DMS114 treated with DMSO at 0.1 percent for 48 hours (cell line): Measurements from ENCODE around the gene POLA2.
"Not testable (repeated sequence)": the region's sequence is repeated elsewhere in the genome, so short reads cannot be mapped to it uniquely, and the experiment has no call there.

Experiments used
- DNase-seq: peaks from one replicate; lab custom pipeline; 2025; ENCODE audit not compliant: unreplicated experiment; lab: John Stamatoyannopoulos, UW

Gene POLA2

DNA sequence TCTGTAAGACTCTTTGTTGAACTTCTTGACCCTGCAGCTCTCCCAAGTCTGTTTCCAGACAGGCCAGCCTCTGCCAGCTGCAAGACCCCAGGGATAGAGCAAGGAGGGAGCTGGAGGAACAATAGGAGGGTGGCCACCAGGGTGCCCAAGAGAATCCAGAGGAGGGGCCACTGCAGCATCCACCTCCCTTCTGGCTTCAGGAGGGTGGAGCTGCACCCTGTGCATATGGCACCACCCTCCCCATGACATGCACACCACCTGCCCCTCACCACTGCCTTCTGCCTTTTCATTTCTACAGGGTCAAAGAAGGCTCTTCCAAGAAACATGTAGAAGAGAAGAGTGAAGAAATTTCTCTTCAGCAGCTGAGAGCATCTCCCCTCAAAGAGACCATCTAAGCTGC is 20.1 kb upstream of the POLA2 start:
- no peak for DNase-seq

DNA sequence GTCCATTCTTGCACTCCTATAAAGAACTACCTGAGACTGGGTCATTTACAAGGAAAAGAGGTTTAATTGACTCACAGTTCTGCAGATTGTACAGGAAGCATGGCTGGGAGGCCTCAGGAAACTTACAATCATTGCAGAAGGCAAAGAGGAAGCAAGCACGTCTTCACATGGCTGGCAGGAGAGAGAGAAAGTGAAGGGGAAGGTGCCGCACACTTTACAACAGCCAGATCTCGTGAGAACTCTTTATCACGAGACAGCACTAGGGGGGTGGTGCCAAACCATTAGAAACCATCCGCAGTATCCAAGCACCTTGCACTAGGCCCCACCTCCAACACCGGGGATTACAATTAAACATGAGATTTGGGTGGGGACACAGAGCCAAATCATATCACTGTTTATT is 19.4 kb upstream of the POLA2 start:
- DNase-seq: no peak

DNA sequence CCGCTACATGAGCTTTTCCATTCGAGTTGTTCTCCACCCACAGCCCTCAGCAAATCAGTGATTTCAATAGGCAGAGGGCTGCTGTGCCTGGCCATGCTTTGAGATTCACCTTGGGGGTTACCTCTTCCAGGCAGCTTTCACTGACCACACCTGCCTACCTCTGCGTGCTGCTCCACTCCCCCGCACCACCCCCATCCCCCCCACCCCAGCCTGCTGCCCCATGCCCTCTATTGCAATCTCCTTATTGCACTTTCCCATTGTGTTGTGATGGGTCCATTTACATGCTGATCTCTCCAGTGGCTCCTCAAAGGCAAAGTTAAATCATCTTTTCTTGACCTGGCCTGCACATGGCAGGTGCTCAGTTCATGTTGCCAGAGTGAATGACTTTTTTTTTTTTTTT is 18.0 kb upstream of the POLA2 start:
- DNase-seq: no peak

DNA sequence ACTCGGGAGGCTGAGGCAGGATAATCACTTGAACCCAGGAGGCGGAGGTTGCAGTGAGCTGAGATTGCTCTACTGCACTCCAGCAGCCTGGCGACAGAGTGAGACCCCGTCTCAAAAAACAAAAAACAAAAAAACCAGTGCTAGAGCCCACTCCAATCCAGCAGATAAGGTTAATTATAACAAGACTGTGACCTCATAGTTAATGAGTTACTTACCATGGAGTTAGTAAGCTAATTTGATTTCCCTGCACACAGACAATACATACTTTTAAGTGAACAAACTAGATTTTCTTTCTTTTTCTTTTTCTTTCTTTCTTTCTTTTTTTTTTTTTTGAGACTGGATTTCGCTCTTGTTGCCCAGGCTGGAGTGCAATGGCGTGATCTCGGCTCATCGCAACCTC is 16.7 kb upstream of the POLA2 start:
- DNase-seq: not testable (repeated sequence)

DNA sequence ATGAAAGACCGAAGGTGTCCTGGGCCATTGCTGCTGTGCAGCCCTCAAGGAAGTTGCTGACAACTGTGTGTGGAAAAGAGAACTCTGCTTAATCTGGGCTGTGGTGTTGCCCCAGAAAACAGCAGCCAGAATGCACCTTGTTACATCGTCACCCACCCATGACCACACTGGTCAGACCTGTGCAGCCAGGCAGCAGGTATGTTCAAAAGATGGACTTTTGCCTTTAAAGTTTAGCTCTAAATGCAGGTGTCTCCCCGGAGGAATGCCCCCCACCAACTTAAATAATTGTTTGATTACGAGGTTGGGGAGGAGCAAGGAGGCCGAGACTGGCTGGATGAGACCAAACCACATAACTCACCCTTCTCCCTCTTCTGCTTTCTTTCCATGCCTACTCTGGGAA is 15.3 kb upstream of the POLA2 start:
- DNase-seq: no peak

DNA sequence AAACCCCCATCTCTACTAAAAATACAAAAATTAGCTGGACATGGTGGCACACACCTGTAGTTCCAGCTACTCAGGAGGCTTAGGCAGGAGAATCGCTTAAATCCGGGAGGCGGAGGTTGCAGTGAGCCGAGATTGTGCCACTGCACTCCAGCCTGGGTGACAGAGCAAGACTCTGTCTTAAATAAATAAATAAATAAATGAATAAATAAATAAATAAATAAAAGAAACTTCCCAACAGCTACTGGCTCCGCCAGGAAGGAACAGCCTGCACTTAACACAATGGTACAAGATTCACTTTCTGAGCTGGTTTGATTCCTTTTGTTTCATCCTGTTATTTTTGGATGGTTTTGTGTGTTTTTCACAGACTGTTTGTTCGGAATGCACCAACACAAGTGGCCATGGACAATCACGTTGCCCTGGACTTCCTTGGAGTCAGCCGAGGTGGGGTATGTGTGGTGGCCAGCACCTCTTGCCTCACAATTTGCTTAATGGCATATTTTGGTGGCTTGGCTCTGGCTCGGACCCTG is 13.5 kb upstream of the POLA2 start:
- DNase-seq: not testable (repeated sequence)

DNA sequence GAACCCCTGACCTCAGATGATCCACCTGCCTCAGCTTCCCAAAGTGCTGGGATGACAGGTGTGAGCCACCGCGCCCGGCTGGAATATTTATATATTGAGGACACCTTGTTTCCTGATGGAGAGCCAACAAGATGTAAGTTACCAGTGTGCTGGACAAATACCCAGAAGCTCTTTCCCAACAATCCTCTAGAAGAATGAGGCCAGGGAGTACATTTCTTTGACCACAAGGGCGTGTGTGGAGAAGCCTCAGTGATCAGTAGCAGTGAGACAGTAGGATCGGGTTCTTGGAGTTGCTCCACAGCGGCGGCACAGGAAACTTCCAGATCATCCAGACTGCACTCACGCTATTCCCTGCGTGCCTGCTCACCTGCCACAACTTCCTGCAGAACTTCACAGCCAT is 10.3 kb upstream of the POLA2 start:
- no peak for DNase-seq

DNA sequence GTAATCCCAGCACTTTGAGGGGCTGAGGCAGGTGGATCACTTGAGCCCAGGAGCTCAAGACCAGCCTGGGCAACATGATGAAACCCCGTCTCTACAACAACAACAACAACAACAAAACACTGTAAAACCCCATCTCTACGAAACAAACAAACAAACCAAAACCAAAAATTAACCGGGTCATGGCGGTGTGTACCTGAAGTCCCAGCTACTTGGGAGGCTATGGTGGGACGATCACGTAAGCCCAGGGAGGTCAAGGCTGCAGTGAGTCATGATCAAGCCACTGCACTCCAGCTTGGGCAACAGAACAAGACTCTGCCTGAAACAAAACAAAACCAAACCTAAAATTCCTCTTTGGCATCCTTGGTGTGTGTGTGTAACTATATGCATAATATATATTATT is 7.0 kb upstream of the POLA2 start:
- DNase-seq: no peak

DNA sequence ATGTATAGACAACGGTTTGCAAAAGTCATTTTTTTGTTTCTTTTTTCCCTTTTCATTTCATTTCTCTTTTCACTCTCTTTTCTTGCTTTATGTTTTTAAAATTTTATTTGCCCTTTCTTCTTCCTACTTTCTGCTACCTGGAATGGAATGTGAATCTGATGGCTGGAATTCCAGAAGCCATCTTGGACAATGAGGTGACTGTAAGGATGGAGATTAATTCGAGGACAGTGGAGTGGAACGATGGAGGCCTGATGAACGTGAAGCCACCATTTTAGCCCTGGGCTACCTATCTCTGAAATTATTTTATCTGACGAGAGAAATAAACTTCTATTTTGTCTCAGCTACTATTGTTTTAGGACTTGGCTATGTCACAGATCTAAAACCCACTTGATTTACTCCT is 2.8 kb upstream of the POLA2 start:
- no peak for DNase-seq

DNA sequence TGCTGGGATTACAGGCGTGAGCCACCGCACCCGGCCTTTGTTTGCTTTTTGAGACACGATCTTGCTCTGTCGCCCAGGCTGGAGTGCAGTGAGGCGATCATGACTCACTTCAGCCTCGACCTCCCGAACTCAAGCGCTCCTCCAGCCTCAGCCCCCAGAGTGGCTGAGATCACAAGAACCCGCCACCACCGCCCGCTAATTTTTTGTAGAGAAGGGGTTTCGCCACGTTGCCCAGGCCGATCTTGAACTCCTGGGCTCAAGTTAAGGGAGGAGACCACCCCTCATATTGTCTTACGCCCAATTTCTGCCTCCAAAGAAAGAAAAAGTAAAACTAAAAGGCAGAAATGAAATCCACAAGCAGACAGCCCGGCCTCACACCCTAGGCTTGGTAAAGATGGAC is 1.5 kb upstream of the POLA2 start:
- DNase-seq: no peak

DNA sequence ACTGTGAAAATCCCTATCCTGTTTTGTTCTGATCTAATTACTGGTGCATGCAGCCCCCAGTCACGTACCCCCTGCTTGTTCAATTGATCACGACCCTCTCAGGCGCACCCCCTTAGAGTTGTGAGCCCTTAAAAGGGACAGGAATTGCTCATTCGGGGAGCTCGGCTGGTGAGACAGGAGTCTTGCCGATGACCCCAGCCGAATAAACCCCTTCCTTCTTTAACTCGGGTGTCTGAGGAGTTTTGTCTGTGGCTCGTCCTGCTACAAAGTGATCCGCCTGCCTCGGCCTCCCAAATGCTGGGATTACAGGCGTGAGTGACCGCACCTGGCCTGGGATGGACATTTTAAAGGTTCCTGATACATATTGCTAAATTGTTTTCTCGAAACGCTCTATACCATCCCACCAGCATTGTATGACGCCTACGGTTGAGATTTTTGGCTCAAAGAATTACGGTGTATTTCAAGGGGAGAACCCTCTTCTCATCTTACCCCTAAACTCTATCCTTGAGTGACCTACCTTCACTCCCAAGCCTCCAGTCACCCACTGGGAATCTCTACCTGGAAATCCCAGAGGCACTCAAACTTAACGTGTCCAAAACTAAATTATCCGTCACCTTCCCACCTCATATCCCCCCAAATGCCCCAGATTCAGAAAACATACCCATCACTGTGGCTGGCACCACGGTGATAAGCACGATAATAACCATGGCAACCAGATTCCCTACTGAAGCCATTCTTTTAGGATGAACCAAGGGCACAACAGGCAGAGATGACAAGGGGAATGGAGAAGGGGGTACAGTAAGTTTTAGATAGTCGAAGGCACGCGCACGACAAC is 789 bp upstream of the POLA2 start:
- DNase-seq: no peak

DNA sequence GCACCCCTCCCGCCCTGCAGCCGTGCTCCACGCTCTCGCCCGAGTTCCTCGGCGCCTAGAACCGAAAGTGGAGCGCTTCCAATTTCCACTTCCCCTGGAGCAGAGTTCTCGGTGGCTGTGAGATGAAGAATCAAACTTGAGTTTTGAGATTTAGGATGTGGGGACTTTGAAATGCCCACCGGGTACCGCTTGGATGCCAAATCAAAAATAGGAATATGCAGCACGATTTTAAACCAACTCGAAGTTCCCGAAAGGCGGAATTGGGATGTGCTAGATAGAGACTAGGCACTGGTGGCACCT is 569 bp downstream of the POLA2 start:
- no peak for DNase-seq

DNA sequence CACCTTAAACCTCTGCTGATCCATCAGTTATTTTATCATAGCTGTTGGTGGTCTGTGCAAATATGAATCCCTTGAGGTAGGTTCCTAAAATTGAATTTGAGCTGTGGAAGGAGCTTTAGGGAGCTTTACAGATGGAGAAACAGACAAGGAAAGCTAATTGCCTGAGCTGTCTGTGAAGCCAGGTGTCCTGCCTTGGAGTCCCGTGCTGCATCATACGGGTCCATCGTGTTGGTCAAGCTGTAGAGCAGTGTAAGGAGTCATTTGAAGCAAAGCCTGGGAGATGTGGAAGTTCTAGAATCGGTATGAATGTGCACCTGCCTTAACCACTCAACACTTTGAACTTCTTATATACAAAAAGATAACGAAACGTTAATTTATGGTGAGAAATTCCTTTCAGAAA is 1.0 kb downstream of the POLA2 start:
- no peak for DNase-seq

DNA sequence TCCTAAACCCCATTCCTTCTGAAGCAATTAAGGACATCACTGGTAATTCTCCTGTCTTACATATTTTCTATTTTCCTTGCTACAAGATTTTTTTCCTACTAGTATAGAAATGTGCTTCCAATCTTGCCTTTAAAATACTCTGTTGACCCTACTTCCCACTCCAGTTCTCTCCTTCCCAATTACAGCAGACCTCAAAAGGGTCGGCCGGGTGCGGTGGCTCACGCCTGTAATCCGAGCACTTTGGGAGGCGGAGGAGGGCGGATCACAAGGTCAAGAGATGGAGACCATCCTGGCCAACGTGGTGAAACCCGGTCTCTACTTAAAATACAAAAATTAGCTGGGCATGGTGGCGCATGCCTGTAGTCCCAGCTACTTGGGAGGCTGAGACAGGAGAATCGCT is 3.0 kb downstream of the POLA2 start:
- not testable (repeated sequence) for DNase-seq

DNA sequence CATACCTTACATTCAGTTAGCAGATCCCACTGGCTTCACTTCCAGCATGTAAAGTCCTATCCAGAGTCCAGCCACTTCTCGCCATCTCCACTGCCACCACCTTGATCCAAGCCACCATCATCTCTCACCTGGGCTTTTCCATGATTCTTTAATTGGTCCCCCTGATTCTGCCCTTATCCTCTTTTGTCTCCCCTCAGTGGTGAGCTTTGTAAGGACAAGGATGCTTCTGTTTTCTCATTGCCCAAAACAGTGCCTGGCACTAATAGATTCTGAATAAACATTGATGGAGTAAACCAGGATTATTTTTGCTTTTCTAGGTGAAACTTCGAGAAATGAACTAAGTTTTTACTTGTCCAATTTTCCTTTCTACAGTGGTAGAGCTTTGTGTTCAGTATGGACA is 4.4 kb downstream of the POLA2 start:
- no peak for DNase-seq

DNA sequence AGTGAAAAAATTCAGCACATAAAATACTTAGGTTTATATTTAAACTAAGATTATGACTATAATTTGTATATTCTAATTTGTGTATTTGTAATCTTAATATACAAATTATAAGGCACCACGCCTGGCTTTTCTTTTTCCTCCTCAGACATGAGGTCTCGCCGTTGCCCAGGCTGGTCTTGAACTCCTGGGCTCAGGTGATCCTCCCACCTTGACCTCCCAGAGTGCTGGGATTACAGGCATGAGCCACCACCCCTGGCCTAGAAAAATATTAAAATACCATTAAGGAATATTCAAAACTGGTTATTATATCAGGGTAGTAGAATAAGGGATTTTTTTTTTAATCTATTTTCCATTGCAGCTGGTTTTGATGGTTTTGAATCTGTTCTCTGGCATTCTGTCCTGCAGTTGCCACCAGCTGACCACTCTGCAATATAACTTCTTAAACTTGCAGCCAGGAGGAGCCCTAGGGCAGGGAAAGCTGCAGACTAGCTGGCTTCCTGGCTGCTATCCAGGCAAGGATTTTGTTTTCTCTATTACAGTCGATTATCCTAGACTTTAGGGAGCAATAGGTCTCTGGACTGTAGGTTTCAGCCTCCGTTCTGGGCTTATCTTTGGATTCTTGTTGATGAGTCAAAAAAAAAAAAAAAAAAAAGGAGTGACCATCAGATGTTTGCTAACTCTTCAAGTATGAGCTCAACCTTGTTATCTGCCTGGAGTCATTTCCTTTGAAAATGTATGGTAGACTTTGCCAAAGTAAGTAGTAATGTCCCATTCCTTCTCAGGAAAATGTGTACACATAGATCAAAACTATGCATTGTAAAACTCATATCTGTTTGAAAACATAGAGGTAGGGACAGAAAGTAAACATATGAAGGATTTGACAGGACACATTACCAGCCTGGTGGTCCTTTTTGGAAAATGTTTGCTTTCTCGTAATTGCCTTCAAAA is 13.2 kb downstream of the POLA2 start:
- DNase-seq: peak; percentile 68

DNA sequence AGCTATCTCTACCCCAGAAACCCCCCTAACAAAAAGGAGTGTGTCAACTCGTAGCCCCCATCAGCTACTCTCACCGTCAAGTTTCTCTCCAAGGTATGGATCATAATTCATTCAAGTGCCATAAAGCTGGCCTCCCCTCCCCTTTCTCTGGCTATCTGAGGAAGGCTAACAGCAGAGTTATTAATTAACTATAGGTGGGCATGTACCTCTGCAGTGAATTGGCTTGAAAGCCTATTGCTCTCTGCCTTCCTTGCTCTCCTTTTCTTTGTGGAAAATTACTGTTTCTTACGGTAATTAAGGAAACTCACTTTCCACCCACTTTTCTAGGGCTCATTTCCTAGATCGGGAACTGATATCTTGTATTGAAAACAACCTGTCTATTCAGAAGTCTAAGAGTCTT is 14.1 kb downstream of the POLA2 start:
- DNase-seq: no peak

DNA sequence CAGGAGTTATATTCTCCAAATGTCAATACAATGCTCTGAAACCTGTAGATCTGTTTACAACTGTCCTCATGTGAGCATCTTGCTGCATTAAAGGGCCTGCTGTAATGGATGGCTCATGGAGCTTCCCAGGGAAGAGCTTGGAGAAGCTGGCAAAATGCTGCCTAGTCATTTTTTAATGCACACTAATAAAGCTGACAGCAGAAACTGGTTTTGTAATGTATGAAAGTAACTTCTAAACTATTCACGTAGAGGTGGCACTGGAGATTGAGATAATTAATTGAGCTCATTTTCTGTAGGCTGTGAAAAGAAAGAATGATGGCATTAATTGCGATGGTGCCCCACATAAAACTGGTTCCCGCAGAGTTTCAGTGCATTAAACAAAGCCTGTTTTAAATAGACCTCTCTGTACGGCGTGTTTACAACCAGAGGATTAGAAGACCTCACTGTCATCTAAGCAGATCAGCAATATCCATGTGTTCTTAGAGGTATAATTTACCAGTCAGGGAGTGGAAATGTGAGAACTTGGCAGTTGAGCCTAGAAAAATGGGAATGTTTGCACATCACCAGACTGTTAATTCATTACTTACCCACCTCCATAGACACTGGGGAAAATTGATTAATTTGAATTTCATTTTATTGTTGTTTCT is 16.0 kb downstream of the POLA2 start:
- no peak for DNase-seq

DNA sequence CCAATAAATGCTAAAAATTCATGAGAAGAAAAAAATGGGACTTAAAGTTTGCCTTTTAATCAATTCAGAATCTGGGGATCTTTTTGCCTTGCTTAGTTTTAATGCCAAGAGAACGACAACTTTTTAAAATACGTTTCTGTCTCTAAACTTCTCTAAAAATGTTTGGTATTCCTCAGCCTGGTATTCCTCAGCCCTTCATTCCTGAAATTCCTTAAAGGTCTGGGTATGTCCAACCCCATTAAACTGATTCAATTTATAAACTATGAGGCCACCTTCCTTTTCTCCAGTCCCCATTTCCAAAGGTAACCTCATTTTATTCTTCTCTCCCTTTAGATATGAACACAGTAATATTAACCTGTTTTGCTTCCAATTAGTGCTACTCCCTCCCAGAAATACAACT is 16.6 kb downstream of the POLA2 start:
- DNase-seq: no peak

DNA sequence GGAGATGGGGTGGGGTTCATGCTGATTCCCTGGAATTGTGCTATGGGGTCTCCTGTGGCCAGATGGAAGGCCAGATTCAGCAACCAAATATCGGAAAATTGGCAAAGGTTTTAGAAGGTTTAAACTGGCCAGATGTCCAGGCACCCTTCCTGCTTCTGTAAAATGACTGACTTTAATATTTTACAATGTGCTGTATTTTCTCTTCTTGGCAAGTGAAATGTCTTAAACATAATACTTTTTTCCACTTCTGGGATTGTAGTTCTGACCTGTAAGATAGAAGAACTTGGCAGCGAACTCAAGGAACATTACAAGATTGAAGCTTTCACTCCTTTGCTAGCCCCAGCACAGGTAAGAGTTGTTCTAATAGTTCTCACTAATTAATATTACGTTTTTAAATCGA is 17.5 kb downstream of the POLA2 start:
- DNase-seq: no peak

DNA sequence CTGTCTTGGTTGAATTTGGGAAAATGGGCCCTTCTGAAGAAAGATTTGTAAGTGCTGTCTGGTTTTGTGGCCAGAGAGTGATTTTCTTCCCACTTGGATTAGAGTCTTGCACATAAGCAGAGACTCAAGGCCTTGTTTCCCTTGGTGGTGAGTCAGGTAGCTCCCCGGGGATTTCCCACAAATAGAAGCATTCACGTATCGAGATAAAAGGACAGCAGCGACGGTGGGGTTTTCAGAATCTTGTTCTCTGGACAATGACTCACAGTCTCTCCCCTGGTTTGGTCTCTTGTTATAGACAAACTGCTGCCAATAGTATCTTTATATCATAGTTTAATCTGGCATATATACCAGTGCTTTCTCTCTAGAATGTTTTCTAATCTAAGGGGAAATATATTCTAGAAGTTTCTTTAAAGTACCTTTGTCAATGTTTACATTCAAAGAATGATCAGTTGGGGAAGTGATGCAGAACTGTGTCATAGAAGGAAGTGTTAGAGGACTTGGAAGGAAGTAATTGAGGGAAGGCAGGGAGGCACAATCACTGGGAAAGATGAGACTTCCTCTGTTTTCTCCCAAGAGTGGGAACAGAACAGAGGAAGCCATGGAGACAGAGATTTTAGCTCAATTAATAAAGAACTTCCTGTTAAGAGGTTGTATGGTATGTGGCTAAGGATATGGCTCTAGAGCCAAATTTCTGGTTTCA is 18.1 kb downstream of the POLA2 start:
- DNase-seq: no peak
